Neural cell (in vitro differentiated cells): ENCODE results near the gene NDUFB3. TPM values are rescaled to one million over a fixed set of nuclear protein-coding genes. Genes with fewer than 3 reads are reported as not detected.

ENCODE experiments used
- H2AFZ ChIP-seq: fragments of 200-600, 300-800 bp; sonication (generic), shearing (Covaris generic); 2 replicates; pipeline ENCODE4 v1.6.0; 2014; ENCODE audit warnings: low read depth, mild to moderate bottlenecking, antibody characterized with exemption, low read length, moderate library complexity
- H3F3A ChIP-seq: fragments of 200-600 bp; shearing (Covaris generic); 2 replicates; pipeline ENCODE4 v1.6.1; 2016; ENCODE audit warnings: mild to moderate bottlenecking, moderate library complexity, mixed read lengths, antibody characterized with exemption, low read length; ENCODE audit not compliant: insufficient read depth, poor library complexity, severe bottlenecking
- H3K27ac ChIP-seq: fragments of 200-600, 300-800 bp; sonication (generic), shearing (Covaris generic); 2 replicates; pipeline ENCODE4 v1.5.1; 2014; ENCODE audit warnings: mild to moderate bottlenecking, low read length, moderate library complexity
- H3K27me3 ChIP-seq: fragments of 300-800, 200-600 bp; sonication (generic), shearing (Covaris generic); 2 replicates; pipeline ENCODE4 v1.6.0; 2014; ENCODE audit warnings: mild to moderate bottlenecking, low read depth, low read length, moderate library complexity; ENCODE audit not compliant: insufficient read depth
- H3K36me3 ChIP-seq: fragments of 300-800, 200-600 bp; sonication (generic), shearing (Covaris generic); 2 replicates; pipeline ENCODE4 v1.5.1; 2014; ENCODE audit warnings: mild to moderate bottlenecking, antibody characterized with exemption, low read length, moderate library complexity; ENCODE audit not compliant: insufficient read depth
- H3K4me2 ChIP-seq: fragments of 300-800, 200-600 bp; sonication (generic), shearing (Covaris generic); 2 replicates; pipeline ENCODE4 v1.6.0; 2014; ENCODE audit warnings: mild to moderate bottlenecking, low read length
- H3K4me3 ChIP-seq: fragments of 300-800, 200-600 bp; sonication (generic), shearing (Covaris generic); 2 replicates; pipeline ENCODE4 v1.5.1; 2014; ENCODE audit warnings: mild to moderate bottlenecking, low read length, moderate library complexity
- H3K79me2 ChIP-seq: fragments of 200-600 bp; shearing (Covaris generic); replicated peaks from 2 replicates; pipeline ENCODE4 v1.6.0; 2014; ENCODE audit warnings: mild to moderate bottlenecking, low read length, moderate library complexity; ENCODE audit not compliant: insufficient read depth
- H3K9ac ChIP-seq: fragments of 300-800, 200-600 bp; sonication (generic), shearing (Covaris generic); 2 replicates; pipeline ENCODE4 v1.6.1; 2016; ENCODE audit warnings: mild to moderate bottlenecking, low read length, mixed read lengths
- H3K9me2 ChIP-seq: fragments of 200-600 bp; shearing (Covaris generic); 2 replicates; pipeline ENCODE4 v1.6.1; 2016; ENCODE audit warnings: mild to moderate bottlenecking, low read length, mixed read lengths; ENCODE audit not compliant: insufficient read depth
- H3K9me3 ChIP-seq: fragments of 200-600, 300-800 bp; sonication (generic), shearing (Covaris generic); 2 replicates; pipeline ENCODE4 v1.6.1; 2016; ENCODE audit warnings: mild to moderate bottlenecking, mixed run types, low read length, moderate library complexity, mixed read lengths
- H4K20me1 ChIP-seq: fragments of 200-600 bp; shearing (Covaris generic); 2 replicates; pipeline ENCODE4 v1.6.1; 2016; ENCODE audit warnings: mild to moderate bottlenecking, mixed run types; ENCODE audit not compliant: insufficient read depth
- CTCF ChIP-seq: fragments of 450-650 bp; IDR thresholded peaks from 2 replicates; pipeline ENCODE4 v1.5.1; 2014; ENCODE audit warnings: antibody characterized with exemption, mild to moderate bottlenecking, moderate library complexity; ENCODE audit not compliant: poor library complexity, severe bottlenecking
- EP300 ChIP-seq: fragments of 450-650 bp; conservative IDR thresholded peaks from 2 replicates; pipeline ENCODE4 v1.6.1; 2014; ENCODE audit warnings: antibody characterized with exemption, mild to moderate bottlenecking, moderate library complexity; ENCODE audit not compliant: poor library complexity, severe bottlenecking
- EZH2 ChIP-seq: fragments of 200-600, 300-800 bp; shearing (Covaris generic), sonication (generic); IDR thresholded peaks from 2 replicates; pipeline ENCODE4 v1.6.1; 2014; ENCODE audit warnings: antibody characterized with exemption, low read length, borderline replicate concordance, mild to moderate bottlenecking; ENCODE audit not compliant: insufficient read depth, poor library complexity, severe bottlenecking
- MXI1 ChIP-seq: fragments of 450-650 bp; conservative IDR thresholded peaks from 2 replicates; pipeline ENCODE4 v1.6.1; 2014; ENCODE audit warnings: antibody characterized with exemption, mild to moderate bottlenecking; ENCODE audit not compliant: poor library complexity, severe bottlenecking
- POLR2AphosphoS5 ChIP-seq: IDR thresholded peaks from 2 replicates; pipeline ENCODE4 v1.6.1; 2012
- RAD21 ChIP-seq: fragments of 450-650 bp; conservative IDR thresholded peaks from 2 replicates; pipeline ENCODE4 v1.6.1; 2014; ENCODE audit warnings: antibody characterized with exemption, mild to moderate bottlenecking, moderate library complexity
- REST ChIP-seq: IDR thresholded peaks from 2 replicates; pipeline ENCODE4 v1.6.1; 2012; ENCODE audit warnings: borderline replicate concordance
- SMC3 ChIP-seq: fragments of 450-650 bp; conservative IDR thresholded peaks from 2 replicates; pipeline ENCODE4 v1.6.1; 2014; ENCODE audit warnings: antibody characterized with exemption, mild to moderate bottlenecking, moderate library complexity; ENCODE audit not compliant: poor library complexity
- TAF1 ChIP-seq: IDR thresholded peaks from 2 replicates; pipeline ENCODE4 v1.6.1; 2012; ENCODE audit warnings: low read depth
- polyA plus RNA-seq: library from polyadenylated mRNA; depleted of rRNA; stranded (reverse); fragments of >200 nt; gene quantifications from 2 replicates; pipeline ENCODE4 v1.2.3, GENCODE V29; 2014

Gene NDUFB3
- polyA plus RNA-seq, 1 donor from 2014 or later = 154 TPM

DNA sequence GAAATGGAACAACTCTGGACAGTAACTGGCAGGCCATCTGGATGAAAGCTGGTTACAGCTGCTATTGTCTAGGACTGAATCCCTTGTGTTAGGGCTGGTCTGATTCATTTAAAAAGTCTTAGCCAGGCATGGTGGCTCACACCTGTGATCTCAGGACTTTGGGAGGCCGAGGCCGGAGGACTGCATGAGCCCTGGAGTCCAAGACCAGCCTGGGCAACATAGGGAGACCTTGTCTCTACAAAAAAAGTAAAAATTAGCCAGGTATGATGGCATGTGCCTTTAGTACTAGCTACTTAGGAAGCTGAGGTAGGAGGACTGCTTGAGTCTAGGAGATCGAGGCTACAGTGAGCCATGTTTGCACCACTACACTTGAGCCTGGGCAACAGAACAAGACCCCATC lies 28.7 kb downstream of the NDUFB3 start:
- no peaks in the 10 kb centered on the region for H3K9me3 ChIP-seq
- H3K4me3 ChIP-seq = no peak overlapping the region
- no peaks in the 10 kb centered on the region for H4K20me1 ChIP-seq
- no peak overlapping the region for H3K27ac ChIP-seq
- no peaks in the 10 kb centered on the region for H3F3A ChIP-seq
- H3K9ac ChIP-seq = no peak overlapping the region
- H3K27me3 ChIP-seq = no peaks in the 10 kb centered on the region
- no peaks in the 10 kb centered on the region for H3K9me2 ChIP-seq
- TF ChIP-seq CTCF (no peak), RAD21 (no peak), EZH2 (no peak), REST (no peak), EP300 (no peak), MXI1 (no peak), SMC3 (no peak), TAF1 (no peak), POLR2AphosphoS5 (no peak)
- no peak overlapping the region for H3K4me2 ChIP-seq
- H3K79me2 ChIP-seq = no peaks in the 10 kb centered on the region
- H3K36me3 ChIP-seq = no peaks in the 10 kb centered on the region
- no peak overlapping the region for H2AFZ ChIP-seq

- no peaks in the 10 kb centered on the region for H3K27me3 ChIP-seq
- H4K20me1 ChIP-seq = no peaks in the 10 kb centered on the region
- H3K4me2 ChIP-seq = no peak overlapping the region
- H3K9me2 ChIP-seq = no peaks in the 10 kb centered on the region
- no peaks in the 10 kb centered on the region for H3K36me3 ChIP-seq
- H3F3A ChIP-seq = no peaks in the 10 kb centered on the region
- TF ChIP-seq EP300 (no peak), RAD21 (no peak), EZH2 (no peak), POLR2AphosphoS5 (no peak), REST (no peak), CTCF (no peak), SMC3 (no peak), TAF1 (no peak), MXI1 (no peak)
- H3K4me3 ChIP-seq = no peak overlapping the region
- H3K79me2 ChIP-seq = no peaks in the 10 kb centered on the region
- H3K9ac ChIP-seq = no peak overlapping the region
- H2AFZ ChIP-seq = no peak overlapping the region
- no peak overlapping the region for H3K27ac ChIP-seq
- no peaks in the 10 kb centered on the region for H3K9me3 ChIP-seq
These were observed 34.0 kb downstream of the NDUFB3 start for GRCh38 chr2:201105759-201106158.
